ENCODE measurements around the gene SNED1.
A peak's percentile ranks its signal among the peaks of the same experiment; 100 is the strongest.

Gene SNED1

GRCh38 chr2:241030883-241031282 lies 32.5 kb downstream of the SNED1 start:
- no peak for DNase-seq

GRCh38 chr2:241031436-241032165 lies 33.2 kb downstream of the SNED1 start:
- no peak for DNase-seq

GRCh38 chr2:241033336-241033987 lies 35.0 kb downstream of the SNED1 start:
- no peak for DNase-seq

- no peak for DNase-seq
Measured at GRCh38 chr2:241033994-241034393, 35.6 kb downstream of the SNED1 start.

GRCh38 chr2:241034490-241035141 lies 36.2 kb downstream of the SNED1 start:
- DNase-seq: no peak

GRCh38 chr2:241035142-241035817 lies 36.9 kb downstream of the SNED1 start:
- no peak for DNase-seq

GRCh38 chr2:241035818-241036396 lies 37.5 kb downstream of the SNED1 start:
- no peak for DNase-seq

GRCh38 chr2:241036397-241036963 lies 38.1 kb downstream of the SNED1 start:
- DNase-seq: no peak

- no peak for DNase-seq
Measured at GRCh38 chr2:241036964-241037421, 38.6 kb downstream of the SNED1 start.

- no peak for DNase-seq
Measured at GRCh38 chr2:241037498-241037897, 39.1 kb downstream of the SNED1 start.

- DNase-seq: no peak
Measured at GRCh38 chr2:241038374-241039180, 40.2 kb downstream of the SNED1 start.

- no peak for DNase-seq
Measured at GRCh38 chr2:241039416-241039815, 41.0 kb downstream of the SNED1 start.

- DNase-seq: no peak
Measured at GRCh38 chr2:241040081-241040803, 41.8 kb downstream of the SNED1 start.

- no peak for DNase-seq
Measured at GRCh38 chr2:241041589-241042158, 43.3 kb downstream of the SNED1 start.

- no peak for DNase-seq
Measured at GRCh38 chr2:241043581-241043980, 45.2 kb downstream of the SNED1 start.

- no peak for DNase-seq
Measured at GRCh38 chr2:241047253-241048010, 49.0 kb downstream of the SNED1 start.

GRCh38 chr2:241048149-241048948 lies 49.9 kb downstream of the SNED1 start:
- DNase-seq: no peak

- DNase-seq: peak; percentile 12
Measured at GRCh38 chr2:241048949-241049343, 50.5 kb downstream of the SNED1 start.
